H9 (cell line): ENCODE measurements around the gene FAM200C. TPM values are rescaled to one million over a fixed set of nuclear protein-coding genes. Genes with fewer than 3 reads are reported as not detected.

Experiments
- DNase-seq: peaks from one replicate; pipeline ENCODE4 v3.0.0-alpha.2; 2017
- H2AFZ ChIP-seq: one replicate; pipeline ENCODE4 v1.6.1; 2013; ENCODE audit warnings: mild to moderate bottlenecking, low read length, control low read depth, moderate library complexity
- H2AK5ac ChIP-seq: 2 replicates; pipeline ENCODE4 v1.6.1; 2013; ENCODE audit warnings: low read length, control low read depth, mixed read lengths; ENCODE audit not compliant: insufficient read length
- H2BK120ac ChIP-seq: one replicate; pipeline ENCODE4 v1.6.1; 2013; ENCODE audit warnings: low read depth, mild to moderate bottlenecking, low read length, control low read depth, inconsistent platforms; ENCODE audit not compliant: poor library complexity, severe bottlenecking
- H2BK12ac ChIP-seq: 2 replicates; pipeline ENCODE4 v1.6.1; 2013; ENCODE audit warnings: low read length, control low read depth, mixed read lengths, low read depth; ENCODE audit not compliant: insufficient read length
- H2BK15ac ChIP-seq: 2 replicates; pipeline ENCODE4 v1.6.1; 2013; ENCODE audit warnings: low read depth, low read length, control low read depth
- H2BK20ac ChIP-seq: one replicate; pipeline ENCODE4 v1.6.1; 2013; ENCODE audit warnings: low read depth, mild to moderate bottlenecking, low read length, control low read depth, inconsistent platforms; ENCODE audit not compliant: poor library complexity, severe bottlenecking
- H2BK5ac ChIP-seq: 2 replicates; pipeline ENCODE4 v1.6.1; 2013; ENCODE audit warnings: low read length, control low read depth, mixed read lengths; ENCODE audit not compliant: insufficient read length
- H3K14ac ChIP-seq: 2 replicates; pipeline ENCODE4 v1.6.1; 2013; ENCODE audit warnings: low read length, control low read depth; ENCODE audit not compliant: insufficient read depth
- H3K18ac ChIP-seq: 2 replicates; pipeline ENCODE4 v1.6.1; 2013; ENCODE audit warnings: low read depth, mild to moderate bottlenecking, mixed read lengths, low read length, control low read depth; ENCODE audit not compliant: insufficient read length
- H3K23ac ChIP-seq: 2 replicates; pipeline ENCODE4 v1.6.1; 2013; ENCODE audit warnings: low read length, control low read depth, mixed read lengths, low read depth; ENCODE audit not compliant: insufficient read length
- H3K23me2 ChIP-seq: 2 replicates; pipeline ENCODE4 v1.6.1; 2013; ENCODE audit warnings: low read depth, mild to moderate bottlenecking, mixed read lengths, low read length, control low read depth; ENCODE audit not compliant: insufficient read length, poor library complexity, severe bottlenecking
- H3K27ac ChIP-seq: 2 replicates; pipeline ENCODE4 v1.5.1; 2013; ENCODE audit warnings: low read length, control low read depth, mixed read lengths, low read depth; ENCODE audit not compliant: insufficient read length
- H3K27me3 ChIP-seq: 2 replicates; pipeline ENCODE4 v1.6.1; 2013; ENCODE audit warnings: low read length, control low read depth, inconsistent platforms; ENCODE audit not compliant: insufficient read depth
- H3K4ac ChIP-seq: 2 replicates; pipeline ENCODE4 v1.6.1; 2013; ENCODE audit warnings: low read depth, mild to moderate bottlenecking, control low read depth, inconsistent platforms, low read length, moderate library complexity
- H3K4me1 ChIP-seq: 2 replicates; pipeline ENCODE4 v1.6.1; 2013; ENCODE audit warnings: low read length, control low read depth, inconsistent platforms; ENCODE audit not compliant: insufficient read depth
- H3K4me2 ChIP-seq: 2 replicates; pipeline ENCODE4 v1.6.1; 2013; ENCODE audit warnings: low read length, control low read depth, mixed read lengths; ENCODE audit not compliant: insufficient read length, insufficient read depth
- H3K56ac ChIP-seq: 2 replicates; pipeline ENCODE4 v1.6.1; 2013; ENCODE audit warnings: low read depth, mild to moderate bottlenecking, mixed read lengths, low read length, control low read depth; ENCODE audit not compliant: insufficient read length
- H3K79me1 ChIP-seq: 2 replicates; pipeline ENCODE4 v1.6.1; 2013; ENCODE audit warnings: low read depth, mild to moderate bottlenecking, moderate library complexity, low read length, control low read depth, inconsistent platforms; ENCODE audit not compliant: insufficient read depth, poor library complexity, severe bottlenecking
- H3K79me2 ChIP-seq: 2 replicates; pipeline ENCODE4 v1.6.1; 2013; ENCODE audit warnings: low read length, control low read depth, inconsistent platforms; ENCODE audit not compliant: insufficient read depth
- H3K9ac ChIP-seq: 2 replicates; pipeline ENCODE4 v1.6.1; 2013; ENCODE audit warnings: low read length, control low read depth, mixed read lengths; ENCODE audit not compliant: insufficient read length; ENCODE audit errors: extremely low read depth
- H3K9me3 ChIP-seq: one replicate; pipeline ENCODE4 v1.6.1; 2013; ENCODE audit warnings: low read depth, low read length, inconsistent platforms; ENCODE audit not compliant: control insufficient read depth
- H3T11ph ChIP-seq: one replicate; pipeline ENCODE4 v1.6.1; 2013; ENCODE audit warnings: mild to moderate bottlenecking, low read length, control low read depth, inconsistent platforms
- H4K20me1 ChIP-seq: one replicate; pipeline ENCODE4 v1.6.1; 2013; ENCODE audit not compliant: control insufficient read depth, insufficient read length, insufficient read depth
- H4K5ac ChIP-seq: 2 replicates; pipeline ENCODE4 v1.6.1; 2013; ENCODE audit warnings: low read depth, mild to moderate bottlenecking, mixed read lengths, low read length, control low read depth; ENCODE audit not compliant: insufficient read length
- H4K8ac ChIP-seq: replicated peaks from 2 replicates; pipeline ENCODE4 v1.6.1; 2013; ENCODE audit warnings: low read length, control low read depth, mixed read lengths, low read depth; ENCODE audit not compliant: insufficient read length
- H4K91ac ChIP-seq: 2 replicates; pipeline ENCODE4 v1.6.1; 2013; ENCODE audit warnings: low read depth, mild to moderate bottlenecking, moderate library complexity, mixed read lengths, low read length, control low read depth; ENCODE audit not compliant: insufficient read length
- H3K27ac Mint-ChIP-seq, 3 experiments: 2 replicates in 2 of 3; 3 replicates in 1 of 3; pipeline ENCODE4 v1.8.0; 2020 to 2021; ENCODE audit warnings: mixed read lengths in 3 of 3, mild to moderate bottlenecking in 1 of 3, moderate library complexity in 1 of 3
- H3K27me3 Mint-ChIP-seq: 2 replicates; pipeline ENCODE4 v1.8.0; 2021; ENCODE audit warnings: low read depth, mild to moderate bottlenecking, moderate library complexity, mixed read lengths
- H3K36me3 Mint-ChIP-seq, 3 experiments: 2 replicates in 2 of 3; 3 replicates in 1 of 3; pipeline ENCODE4 v1.8.0; 2020 to 2021; ENCODE audit warnings: low read depth in 3 of 3, mixed read lengths in 3 of 3; ENCODE audit not compliant: insufficient read depth in 1 of 3
- H3K4me1 Mint-ChIP-seq, 2 experiments: 2 replicates each; pipeline ENCODE4 v1.8.0; 2020; ENCODE audit warnings: mixed read lengths in 2 of 2
- H3K4me3 Mint-ChIP-seq, 2 experiments: 2 replicates in 1 of 2; 3 replicates in 1 of 2; pipeline ENCODE4 v1.8.0; 2020 to 2021; ENCODE audit warnings: mild to moderate bottlenecking in 2 of 2, mixed read lengths in 2 of 2, moderate library complexity in 1 of 2
- H3K9me3 Mint-ChIP-seq, 2 experiments: 2 replicates in 1 of 2; 3 replicates in 1 of 2; pipeline ENCODE4 v1.8.0; 2020; ENCODE audit warnings: mild to moderate bottlenecking in 2 of 2, mixed read lengths in 2 of 2, moderate library complexity in 1 of 2
- CTCF ChIP-seq: fragments of 200-600 bp; sonication (generic); conservative IDR thresholded peaks from 3 replicates; pipeline ENCODE4 v1.8.0; 2021; ENCODE audit warnings: antibody characterized with exemption, mild to moderate bottlenecking
- total RNA-seq: library from RNA; stranded (reverse); gene quantifications from 2 replicates; pipeline ENCODE4 v1.2.1, GENCODE V29; 2021

FAM200C gene
- total RNA-seq, 1 experiment from 2014 or later, result 4.3 TPM

DNA sequence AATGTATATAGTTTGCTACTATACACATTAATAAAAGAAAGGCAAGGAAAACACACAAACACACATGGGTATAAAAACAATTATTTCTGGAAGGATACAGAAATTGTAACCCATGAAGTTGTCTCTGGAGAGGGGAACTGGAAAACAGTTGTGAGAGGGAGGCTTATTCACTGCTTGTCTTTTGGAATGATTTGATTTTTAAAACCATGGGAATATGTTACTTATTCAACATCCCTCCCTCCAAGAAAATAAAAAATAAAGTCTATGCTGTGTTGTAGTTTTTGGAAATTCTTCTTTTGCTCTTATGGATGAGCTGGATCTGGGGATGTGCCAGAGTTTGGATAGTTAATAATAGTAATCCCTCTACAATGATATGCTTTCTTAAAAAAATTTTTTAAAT lies 23.4 kb downstream of the FAM200C start:
- Histone ChIP-seq H3K4me1 (no peaks in the 10 kb centered on the region), H4K91ac (no peak overlapping the region), H3K4ac (no peak overlapping the region), H2AK5ac (no peak overlapping the region), H4K8ac (no peak overlapping the region), H3K79me2 (no peaks in the 10 kb centered on the region), H2AFZ (no peak overlapping the region), H3K27ac (no peak overlapping the region), H3K23me2 (no peaks in the 10 kb centered on the region), H3K18ac (no peak overlapping the region), H3K23ac (no peak overlapping the region), H4K5ac (no peak overlapping the region), H2BK12ac (no peak overlapping the region), H3K14ac (no peak overlapping the region), H3K9me3 (no peaks in the 10 kb centered on the region), H4K20me1 (no peaks in the 10 kb centered on the region), H3K27me3 (no peaks in the 10 kb centered on the region), H2BK20ac (no peak overlapping the region), H3K79me1 (no peaks in the 10 kb centered on the region), H3K56ac (no peak overlapping the region), H3K4me2 (no peak overlapping the region), H2BK120ac (no peak overlapping the region), H3T11ph (no peak overlapping the region), H2BK15ac (no peak overlapping the region), H3K9ac (no peak overlapping the region), H2BK5ac (no peak overlapping the region)
- H3K27ac Mint-ChIP-seq, result no peak overlapping the region
- H3K4me3 Mint-ChIP-seq, result no peak overlapping the region
- no peaks in the 10 kb centered on the region for H3K36me3 Mint-ChIP-seq
- H3K4me1 Mint-ChIP-seq, result peaks cover 11% of the 10 kb centered on the region in 2 experiments
- no peak for TF ChIP-seq CTCF
- H3K27me3 Mint-ChIP-seq, result peaks cover 30% of the 10 kb centered on the region
- H3K9me3 Mint-ChIP-seq, result no peaks in the 10 kb centered on the region
- no peak for DNase-seq
